ENCODE measurements around the gene LPCAT4.
A peak's percentile ranks its signal among the peaks of the same experiment; 100 is the strongest.

The LPCAT4 gene

DNA sequence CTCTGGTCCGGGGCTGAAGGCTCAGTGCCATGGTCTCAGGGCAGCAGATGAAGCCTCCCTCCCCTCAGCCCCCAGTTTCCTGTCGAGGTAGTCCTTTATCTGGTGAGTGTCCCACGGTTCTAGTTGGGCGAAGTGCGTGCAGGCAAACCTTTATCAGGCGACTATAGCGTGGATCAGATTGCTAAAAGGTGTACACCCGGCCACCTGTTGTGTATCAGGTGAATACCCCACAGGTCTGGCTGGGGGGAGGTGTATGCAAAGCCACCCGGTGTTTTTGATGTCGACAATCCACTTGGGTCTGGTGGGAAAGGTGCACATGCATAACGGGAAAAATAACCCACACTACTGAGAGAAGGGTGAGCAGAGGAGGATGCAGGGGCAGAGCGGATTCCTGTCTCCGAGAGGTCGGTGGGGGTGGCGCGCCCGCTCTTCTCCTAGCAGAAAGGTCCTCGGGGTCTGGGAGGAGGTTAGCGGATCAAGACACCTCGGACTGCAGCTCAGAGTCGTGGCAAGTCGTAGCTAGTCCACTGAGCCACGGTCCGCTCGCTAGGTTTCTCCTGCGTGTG lies 29.9 kb downstream of the LPCAT4 start:
- no peak for DNase-seq (ENCODE audit: low spot score)

DNA sequence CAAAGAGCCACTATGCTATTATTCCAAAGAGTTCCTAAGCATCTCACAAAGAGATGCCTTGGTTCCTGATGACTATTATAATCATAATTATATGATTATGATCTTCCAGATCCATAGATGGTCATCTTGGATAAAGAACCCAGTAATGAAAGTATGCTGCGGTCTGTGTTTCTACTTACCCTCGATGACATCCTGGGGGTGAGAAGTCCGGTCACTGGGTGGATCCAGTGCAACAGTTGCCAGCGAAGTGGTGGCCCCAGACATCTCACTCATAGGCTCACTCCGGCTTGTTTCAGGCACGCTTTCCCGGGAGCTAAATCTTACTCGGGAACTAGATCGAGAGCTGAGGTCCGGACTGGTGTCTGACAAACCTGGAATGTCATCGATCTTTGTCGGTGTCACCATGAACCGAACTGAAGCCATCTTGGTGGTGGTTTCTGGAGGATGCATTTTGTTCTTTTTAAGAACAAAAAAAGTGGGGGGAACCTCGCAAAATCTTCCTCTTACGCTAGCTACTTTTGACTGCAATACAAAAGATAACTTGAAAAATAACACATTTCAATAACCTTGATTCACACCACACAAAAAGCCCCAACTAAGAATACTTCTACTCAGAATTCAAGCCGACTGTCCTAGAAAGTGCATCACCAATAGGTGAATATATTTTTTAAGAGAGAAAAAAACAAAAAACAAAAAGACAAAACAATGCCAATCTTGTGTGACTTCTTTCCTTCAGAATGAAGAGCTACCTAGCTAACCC lies 30.6 kb downstream of the LPCAT4 start:
- DNase-seq (ENCODE audit: low spot score) = no peak

DNA sequence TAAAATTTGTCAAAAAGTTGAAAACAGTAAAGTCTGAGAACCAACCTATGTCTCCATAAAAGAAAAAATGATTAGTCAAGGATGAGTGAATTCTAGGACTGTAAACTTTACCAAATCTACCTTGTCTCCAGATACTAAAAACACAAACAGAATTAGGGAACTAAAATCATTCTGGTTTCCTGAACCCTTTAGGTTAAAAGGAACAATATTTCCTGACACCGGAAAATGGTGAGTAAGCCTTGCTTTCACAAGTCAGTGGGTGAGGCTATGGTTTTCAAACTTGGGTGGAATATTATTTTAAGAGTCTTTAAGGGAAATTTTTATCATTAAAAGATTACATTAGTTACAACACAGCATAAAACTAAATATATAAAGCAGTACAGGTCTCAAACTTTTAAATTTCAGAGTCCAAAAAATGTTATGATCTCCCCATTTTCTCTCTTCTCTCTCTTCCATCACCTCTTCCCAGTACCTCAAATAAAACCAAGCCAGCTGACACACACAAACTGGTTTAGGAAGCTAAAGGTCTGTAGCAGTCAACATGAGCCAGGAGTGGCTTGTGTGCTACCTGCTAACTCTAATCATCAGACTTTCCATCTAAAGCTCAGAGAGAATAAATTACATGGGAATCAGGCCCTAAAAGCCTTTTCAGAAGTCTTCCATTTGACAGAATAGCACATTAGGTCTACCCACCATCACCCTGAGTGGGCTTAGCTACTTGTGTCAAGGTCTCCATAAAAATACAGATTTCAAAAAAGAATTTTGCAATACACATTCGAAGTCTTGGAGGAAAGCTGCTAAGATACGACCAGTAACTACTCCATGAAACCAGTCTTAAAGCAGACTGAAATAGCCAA lies 31.6 kb downstream of the LPCAT4 start:
- DNase-seq (ENCODE audit: low spot score) = no peak

DNA sequence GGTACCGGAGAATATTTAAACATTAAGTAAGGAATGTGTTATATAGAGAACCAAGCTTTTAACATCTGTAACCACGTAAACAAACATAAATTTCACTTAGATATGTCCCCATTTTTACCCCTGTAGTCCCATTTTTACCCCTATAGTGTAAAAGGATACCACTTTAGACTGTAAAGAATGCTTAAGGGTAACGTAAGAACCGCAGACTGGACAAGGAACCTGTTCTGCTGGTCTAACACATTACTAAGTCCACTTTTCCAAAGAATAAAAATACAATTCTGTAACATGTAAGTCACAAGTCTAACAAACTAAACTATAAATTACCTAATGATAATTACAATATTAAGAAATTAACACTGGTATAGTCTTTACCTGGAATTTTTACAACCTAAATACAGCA lies 32.3 kb downstream of the LPCAT4 start:
- no peak for DNase-seq (ENCODE audit: low spot score)

DNA sequence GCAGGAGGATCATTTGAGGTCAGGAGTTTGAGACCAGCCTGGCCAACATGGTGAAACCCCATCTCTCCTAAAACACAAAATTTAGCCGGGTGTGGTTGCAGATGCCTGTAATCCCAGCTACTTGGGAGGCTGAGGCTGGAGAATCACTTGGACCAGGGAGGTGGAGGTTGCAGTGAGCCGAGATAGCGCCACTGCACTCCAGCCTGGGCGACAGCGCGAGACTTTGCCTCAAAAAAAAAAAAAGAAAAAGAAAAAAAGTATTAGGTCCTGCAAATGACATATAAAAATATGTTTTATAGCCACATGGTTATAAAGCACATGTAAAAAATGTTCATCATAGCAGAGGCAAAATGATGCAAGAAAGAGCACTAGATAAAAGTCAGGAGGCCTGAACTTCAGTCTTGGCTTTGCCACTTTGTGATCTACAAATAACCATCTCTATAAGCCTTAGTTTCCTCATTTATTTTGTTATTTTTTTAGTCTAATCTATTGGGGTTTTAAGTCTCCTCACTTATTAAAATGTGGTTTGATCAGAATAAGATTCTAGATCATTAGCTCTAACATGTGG lies 34.4 kb downstream of the LPCAT4 start:
- DNase-seq (ENCODE audit: low spot score) = no peak

DNA sequence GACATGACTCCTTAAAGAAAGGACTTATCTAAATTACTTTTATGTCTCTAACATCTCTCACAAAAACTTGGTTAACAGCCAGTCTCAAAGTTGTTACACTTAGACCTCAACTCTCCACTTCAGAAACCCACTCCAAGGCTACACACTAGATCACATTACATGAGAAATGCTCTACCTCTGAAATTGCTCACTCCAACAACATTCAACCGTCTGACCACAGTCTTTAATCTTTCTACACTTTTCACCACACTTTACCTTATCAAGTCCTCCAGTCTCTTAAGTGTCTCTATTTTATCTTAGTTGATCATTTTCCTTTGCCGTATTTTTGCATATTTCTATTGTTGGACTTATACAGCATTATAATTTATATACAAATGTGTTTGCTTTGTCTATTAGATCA lies 35.2 kb downstream of the LPCAT4 start:
- DNase-seq (ENCODE audit: low spot score) = no peak

DNA sequence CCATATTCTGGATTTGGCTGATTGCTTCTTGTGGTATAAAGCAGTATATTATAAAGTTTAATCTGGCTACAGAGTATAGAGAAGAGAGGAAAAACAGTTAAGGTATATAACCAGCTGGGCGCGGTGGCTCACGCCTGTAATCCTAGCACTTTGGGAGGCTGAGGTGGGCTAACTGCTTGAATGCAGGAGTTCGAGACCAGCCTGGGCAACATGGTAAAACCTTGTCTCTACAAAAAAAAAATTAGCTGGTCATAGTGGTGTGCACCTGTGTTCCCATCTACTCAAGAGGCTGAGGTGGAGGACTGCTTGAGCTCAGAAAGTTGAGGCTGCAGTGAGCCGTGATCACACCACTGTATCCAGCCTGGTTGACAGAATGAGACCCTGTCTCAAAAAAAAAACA lies 36.7 kb downstream of the LPCAT4 start:
- no peak for DNase-seq (ENCODE audit: low spot score)

DNA sequence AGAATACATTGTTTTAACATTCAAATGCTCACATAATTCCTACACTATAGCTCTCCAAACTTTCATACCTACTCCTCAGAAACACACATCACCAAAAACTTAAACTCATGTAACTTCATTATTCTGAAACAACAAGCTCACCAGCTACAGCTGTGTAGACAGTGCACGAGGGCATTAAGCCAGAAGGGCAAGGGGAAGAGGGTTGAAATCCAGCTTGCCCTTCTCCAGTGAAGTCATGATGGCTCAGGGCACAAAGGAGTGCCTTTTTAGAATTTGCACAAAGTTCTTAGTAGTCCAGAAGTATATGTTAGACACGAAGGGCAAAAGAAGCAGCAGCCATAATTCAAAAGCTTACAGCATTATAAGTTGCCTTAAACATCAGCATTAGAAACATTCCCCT lies 38.0 kb downstream of the LPCAT4 start:
- no peak for DNase-seq (ENCODE audit: low spot score)

DNA sequence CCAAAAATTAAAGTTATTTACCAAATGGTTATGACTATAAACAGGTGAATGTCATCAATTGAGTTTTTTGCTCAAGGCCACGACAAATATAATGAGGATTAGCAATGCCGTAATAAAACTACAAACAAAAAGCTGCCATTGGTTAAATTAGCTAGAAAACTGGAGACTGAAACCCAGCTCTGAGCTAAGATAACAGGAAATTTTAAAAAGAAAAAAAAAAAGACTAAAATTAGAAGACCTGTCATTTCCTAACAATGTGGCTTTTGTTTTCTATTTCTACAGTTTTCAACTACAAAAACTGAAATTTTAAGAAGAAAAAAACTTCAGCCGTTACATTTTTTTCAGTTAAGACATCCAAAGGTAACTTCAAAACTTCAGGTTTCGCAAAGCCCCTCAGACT lies 39.1 kb downstream of the LPCAT4 start:
- no peak for DNase-seq (ENCODE audit: low spot score)

DNA sequence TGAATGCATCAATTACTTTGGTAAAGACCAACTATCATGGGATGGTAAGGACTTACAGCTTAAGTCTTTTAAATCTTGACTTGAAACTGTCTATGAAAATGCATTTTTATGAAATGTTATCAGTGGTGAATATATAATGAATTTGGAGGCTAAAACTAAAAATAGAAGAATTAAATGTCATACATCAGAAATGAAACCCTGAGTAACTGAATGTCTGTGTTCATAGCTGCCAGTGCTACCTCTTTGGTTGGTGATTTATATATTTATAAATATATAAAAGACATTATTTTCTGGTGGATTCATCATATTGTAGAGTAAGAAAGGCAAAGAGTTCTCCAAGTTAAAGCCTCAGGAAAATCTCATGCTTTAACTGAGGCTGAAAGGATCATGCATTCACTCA lies 41.6 kb downstream of the LPCAT4 start:
- no peak for DNase-seq (ENCODE audit: low spot score)

DNA sequence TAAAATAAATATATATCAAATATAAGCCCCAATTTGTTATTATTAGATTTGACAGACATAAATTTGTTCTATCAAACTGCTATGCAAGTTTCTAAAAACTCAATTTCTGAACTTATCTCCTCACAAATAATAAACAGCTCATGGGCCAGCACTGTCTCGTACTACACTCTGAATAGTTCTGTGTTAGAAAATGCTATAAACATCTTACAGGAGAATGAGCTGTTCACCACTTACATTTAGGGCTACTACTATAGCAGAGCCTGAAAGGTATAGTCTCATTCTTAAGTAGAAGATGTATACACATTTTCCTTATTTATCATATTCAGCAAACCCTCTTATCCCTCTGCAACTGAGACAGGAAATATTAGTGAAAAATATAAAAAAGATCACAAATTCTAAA lies 42.1 kb downstream of the LPCAT4 start:
- DNase-seq (ENCODE audit: low spot score) = no peak

DNA sequence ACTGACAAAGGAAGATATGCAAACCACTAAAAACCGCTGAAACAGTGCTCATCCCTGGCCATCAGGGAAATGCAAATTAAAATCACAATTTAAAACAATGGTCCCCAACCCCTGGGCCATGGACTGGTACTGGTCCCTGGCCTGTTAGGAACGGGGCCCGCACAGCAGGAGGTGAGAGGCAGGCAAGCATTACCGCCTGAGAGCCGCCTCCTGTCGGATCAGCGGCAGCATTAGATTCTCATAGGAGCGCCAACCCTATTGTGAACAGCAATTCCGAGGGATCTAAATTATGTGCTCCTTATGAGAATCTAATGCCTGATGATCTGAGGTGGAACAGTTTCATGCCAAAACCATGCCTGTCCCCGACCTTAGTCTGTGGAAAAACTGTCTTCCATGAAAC lies 43.8 kb downstream of the LPCAT4 start:
- DNase-seq (ENCODE audit: low spot score) = no peak

DNA sequence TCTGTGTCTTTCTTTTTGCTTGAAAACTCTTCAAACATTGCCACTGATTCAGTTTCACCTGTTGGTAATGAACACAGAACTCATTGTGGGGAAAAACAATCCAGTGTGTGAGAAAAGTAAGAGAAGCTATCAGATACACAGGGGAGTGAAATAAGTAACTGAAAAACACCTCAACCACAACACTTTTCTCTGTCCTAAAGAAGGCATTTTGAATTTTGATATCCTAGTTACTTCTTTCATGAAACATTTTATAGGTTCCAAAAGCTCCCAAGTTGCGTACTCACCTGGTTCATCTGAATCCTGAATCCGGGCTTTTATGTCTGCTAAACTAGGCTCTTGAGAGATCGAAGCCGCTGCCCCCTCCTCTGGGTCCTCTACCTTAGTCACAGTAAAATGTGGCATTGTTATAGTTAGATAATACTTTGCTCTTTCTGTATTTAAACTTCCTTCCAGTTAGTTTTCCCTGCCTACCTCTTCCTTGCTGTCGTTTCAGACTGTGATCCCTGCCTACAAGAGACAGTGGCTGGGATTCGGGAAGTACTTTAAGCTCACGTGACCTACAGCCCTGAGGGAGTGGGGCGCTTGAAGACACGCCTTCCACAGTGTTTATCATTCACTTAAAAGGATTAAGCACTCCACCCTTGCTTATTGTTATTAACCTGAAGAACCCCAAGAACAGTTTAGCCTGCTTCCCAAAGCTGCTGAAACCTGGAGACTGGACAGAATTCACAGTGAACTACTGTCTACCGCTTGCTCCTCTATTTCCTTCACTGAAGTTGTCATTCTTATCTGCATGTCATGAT lies 48.5 kb downstream of the LPCAT4 start:
- DNase-seq (ENCODE audit: low spot score) = peak; percentile 30

DNA sequence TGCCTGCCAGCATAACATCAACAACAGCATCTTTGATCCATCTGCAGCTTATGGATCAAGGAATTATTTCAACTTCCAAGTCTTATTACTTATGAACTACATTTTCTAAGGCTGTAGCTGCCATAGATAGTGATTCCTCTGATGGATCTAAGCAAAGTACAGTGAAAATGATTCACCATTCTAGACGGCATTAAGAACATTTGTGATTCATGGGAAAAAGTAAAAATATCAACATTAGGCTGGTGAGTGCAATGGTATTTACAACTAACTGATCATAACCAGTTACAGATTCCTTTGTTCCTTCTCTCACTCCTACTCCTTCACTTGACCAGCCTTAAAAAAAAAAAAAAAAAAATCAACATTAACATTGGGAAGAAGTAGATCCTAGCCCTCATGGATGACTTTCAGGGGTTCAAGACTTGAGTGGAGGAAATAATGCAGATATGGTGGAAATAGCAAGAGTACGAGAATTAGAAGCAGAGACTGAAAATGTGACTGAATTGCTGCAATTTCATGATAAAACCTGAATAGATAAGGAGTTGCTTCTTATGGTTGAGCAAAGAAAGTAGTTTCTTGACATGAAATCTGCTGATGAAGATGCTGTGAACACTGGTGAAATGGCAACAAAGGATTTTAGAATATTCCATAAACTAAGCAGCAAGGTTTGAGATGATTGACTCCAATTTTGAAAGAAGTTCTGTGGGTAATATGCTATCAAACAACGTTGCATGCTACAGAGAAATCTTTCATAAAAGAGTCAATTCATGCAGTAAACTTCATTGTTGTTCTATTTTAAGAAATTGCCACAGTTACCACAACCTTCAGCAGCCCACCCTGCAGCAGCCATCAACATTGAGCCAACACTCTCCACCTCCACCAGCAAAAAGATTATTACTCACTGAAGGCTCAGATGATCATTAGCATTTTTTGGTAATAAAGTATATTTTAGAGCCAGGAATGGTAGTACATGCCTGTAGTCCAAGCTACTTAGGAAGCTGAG lies 52.2 kb downstream of the LPCAT4 start:
- no peak for DNase-seq (ENCODE audit: low spot score)

DNA sequence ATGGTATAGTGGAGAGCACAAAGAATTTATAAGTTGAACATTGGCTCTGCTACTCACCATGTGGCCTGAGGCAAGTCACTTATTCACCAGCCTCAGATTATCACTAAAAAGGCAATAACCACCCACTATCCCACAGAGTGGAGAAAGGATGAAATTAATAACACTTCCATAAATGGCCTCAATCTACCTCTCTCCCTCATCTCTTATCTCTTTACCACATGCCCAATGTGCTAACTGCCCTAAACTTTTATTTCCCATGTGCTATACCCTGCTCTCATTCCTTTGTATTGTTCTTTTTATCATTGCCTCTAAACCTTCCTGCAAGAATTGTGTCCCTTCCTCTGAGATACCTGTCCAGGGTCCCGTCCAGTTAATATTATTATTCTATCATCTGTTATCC lies 55.4 kb downstream of the LPCAT4 start:
- no peak for DNase-seq (ENCODE audit: low spot score)

Measured in HuH-7 (cell line).